Naive thymus-derived CD4-positive, alpha-beta T cell (primary cell): ENCODE measurements around the gene SYCN. TPM values are rescaled to one million over a fixed set of nuclear protein-coding genes. Genes with fewer than 3 reads are reported as not detected.
A peak's percentile ranks its signal among the peaks of the same experiment; 100 is the strongest.

Experiments
- ATAC-seq: fragments of 150-1000 bp; cut with Tn5 transposase; 2 replicates; pipeline ENCODE4 v1.10.0; 2021; ENCODE audit warnings: mild to moderate bottlenecking, moderate library complexity
- CTCF ChIA-PET: fragments of 350-600 bp; sonication (Branson Sonifier 250); formaldehyde crosslinking; loops from one replicate; lab custom pipeline; 2021; ENCODE audit warnings: antibody characterized with exemption; lab: Charles Lee
- POLR2A ChIA-PET: fragments of 350-600 bp; sonication (Branson Sonifier 250); formaldehyde crosslinking; loops from one replicate; lab custom pipeline; 2021; ENCODE audit warnings: antibody characterized with exemption, inconsistent platforms; lab: Charles Lee
- DNase-seq, 9 donors: peaks; one replicate each; pipeline versions ENCODE4 v3.0.0 to v3.0.0-alpha.2; 2020 to 2022; ENCODE audit warnings: mixed read lengths in 1 of 9
- H3K27ac ChIP-seq: one replicate; pipeline ENCODE4 v1.7.0; 2013; ENCODE audit warnings: mild to moderate bottlenecking, low read depth, low read length, moderate library complexity
- H3K27me3 ChIP-seq, 2 donors: one replicate each; pipeline ENCODE4 v1.7.0; 2013; ENCODE audit warnings: low read length in 2 of 2, mild to moderate bottlenecking in 2 of 2, moderate library complexity in 2 of 2; ENCODE audit not compliant: control insufficient read depth in 2 of 2, insufficient read depth in 2 of 2
- H3K36me3 ChIP-seq, 3 experiments: 1 replicate in 2 of 3; 2 replicates in 1 of 3; pipeline ENCODE4 v1.7.0; 2013; ENCODE audit warnings: low read length in 3 of 3, mild to moderate bottlenecking in 3 of 3, moderate library complexity in 1 of 3; ENCODE audit not compliant: insufficient read depth in 3 of 3, control insufficient read depth in 2 of 3
- H3K4me1 ChIP-seq, 2 donors: one replicate each; pipeline ENCODE4 v1.7.0; 2013; ENCODE audit warnings: low read length in 2 of 2, mild to moderate bottlenecking in 2 of 2, moderate library complexity in 1 of 2; ENCODE audit not compliant: control insufficient read depth in 2 of 2, insufficient read depth in 2 of 2
- H3K4me3 ChIP-seq: 2 replicates; pipeline ENCODE4 v1.7.0; 2013; ENCODE audit warnings: mild to moderate bottlenecking, low read length
- H3K9me3 ChIP-seq, 3 experiments: 1 replicate in 2 of 3; 2 replicates in 1 of 3; pipeline ENCODE4 v1.7.0; 2013; ENCODE audit warnings: low read length in 3 of 3; ENCODE audit not compliant: control insufficient read depth in 2 of 3
- H3K27ac Mint-ChIP-seq, 9 donors: one replicate each; pipeline ENCODE4 v1.8.0; 2020 to 2022; ENCODE audit warnings: mixed read lengths in 9 of 9, mild to moderate bottlenecking in 8 of 9, moderate library complexity in 5 of 9, inconsistent platforms in 2 of 9
- H3K27me3 Mint-ChIP-seq, 5 donors: one replicate each; pipeline ENCODE4 v1.8.0; 2021 to 2022; ENCODE audit warnings: mixed read lengths in 5 of 5, mild to moderate bottlenecking in 1 of 5
- H3K36me3 Mint-ChIP-seq, 5 donors: one replicate each; pipeline ENCODE4 v1.8.0; 2020 to 2022; ENCODE audit warnings: mixed read lengths in 5 of 5, mild to moderate bottlenecking in 3 of 5, inconsistent platforms in 1 of 5
- H3K4me1 Mint-ChIP-seq, 7 donors: one replicate each; pipeline ENCODE4 v1.8.0; 2020 to 2022; ENCODE audit warnings: mixed read lengths in 7 of 7, mild to moderate bottlenecking in 3 of 7, inconsistent platforms in 1 of 7
- H3K4me3 Mint-ChIP-seq, 10 donors: one replicate each; pipeline ENCODE4 v1.8.0; 2020 to 2022; ENCODE audit warnings: mild to moderate bottlenecking in 10 of 10, mixed read lengths in 10 of 10, moderate library complexity in 6 of 10, inconsistent platforms in 2 of 10
- H3K9me3 Mint-ChIP-seq, 11 donors: one replicate each; pipeline ENCODE4 v1.8.0; 2020 to 2022; ENCODE audit warnings: mixed read lengths in 11 of 11, mild to moderate bottlenecking in 4 of 11, inconsistent platforms in 1 of 11, moderate library complexity in 1 of 11
- intact Hi-C, 2 donors: fragments of 100-400 bp; cut with micrococcal nuclease; formaldehyde crosslinking; loops; one replicate each; pipeline ENCODE4 v1.15.1; 2023
- polyA plus RNA-seq, 2 donors: library from polyadenylated mRNA; unstranded; fragments of 300-500 nt; fragmentation: Illumina TruSeq; gene quantifications; one replicate each; pipeline ENCODE4 v1.2.3, GENCODE V29; 2021
- total RNA-seq, 6 experiments: library from RNA in 5 of 6; stranded (reverse) in 5 of 6; gene quantifications; 1 replicate in 5 of 6; 2 replicates in 1 of 6; pipeline ENCODE4 v1.2.3 and lab custom pipeline; 2021 to 2026

The SYCN gene
- total RNA-seq (not detected), polyA plus RNA-seq (not detected), total RNA-seq (lab: John Stamatoyannopoulos, UW) (not detected)

- CTCF ChIA-PET, result no interaction called here
- no peak within 1 kb of the TSS for H3K4me3 Mint-ChIP-seq
Measured at GRCh38 chr19:39203372-39204341, at the start of gene SYCN. Gene SYCN (minus strand): TSS chr19:39204263. CDS start chr19:39204254, 9 bp downstream.

GRCh38 chr19:39253374-39254149 is 49.5 kb upstream of the SYCN start:
- Mint-ChIP-seq H3K27ac (peak overlapping the region in 2 of 9 donors; percentile 15 to 62), H3K27me3 (peaks cover 4 to 28% (median 10%) of the 10 kb centered on the region in 5 donors), H3K36me3 (no peaks in the 10 kb centered on the region), H3K9me3 (peaks cover 0 to 2% (median 0%) of the 10 kb centered on the region in 11 donors), H3K4me3 (no peak overlapping the region), H3K4me1 (peaks cover 2 to 22% (median 9%) of the 10 kb centered on the region in 7 donors)
- Histone ChIP-seq H3K36me3 (no peaks in the 10 kb centered on the region), H3K9me3 (no peaks in the 10 kb centered on the region), H3K4me1 (no peaks in the 10 kb centered on the region), H3K27ac (no peak overlapping the region), H3K4me3 (no peak overlapping the region), H3K27me3 (no peaks in the 10 kb centered on the region)
- ChIA-PET POLR2A (no interaction called here), CTCF (no interaction called here)
- intact Hi-C loops, result no loop called here
- no peak for ATAC-seq
- no peak for DNase-seq

More at GRCh38 chr19:39203372-39204341, at the start of gene SYCN:
- no peak for ATAC-seq
- Mint-ChIP-seq H3K4me1 (peaks cover 0 to 5% (median 0%) of the 10 kb centered on the region in 7 donors), H3K27me3 (peaks cover 33 to 62% (median 51%) of the 10 kb centered on the region in 5 donors), H3K27ac (no peak within 1 kb of the TSS), H3K9me3 (no peaks in the 10 kb centered on the region), H3K36me3 (no peaks in the 10 kb centered on the region)
- Histone ChIP-seq H3K36me3 (no peaks in the 10 kb centered on the region), H3K4me1 (no peaks in the 10 kb centered on the region), H3K27ac (no peak within 1 kb of the TSS), H3K4me3 (no peak within 1 kb of the TSS), H3K27me3 (peaks cover 0 to 18% of the 10 kb centered on the region in 2 donors), H3K9me3 (no peaks in the 10 kb centered on the region)
- no peak for DNase-seq
- intact Hi-C loops, result no loop called here
- POLR2A ChIA-PET, result no interaction called here

- H3K9me3 ChIP-seq, result no peaks in the 10 kb centered on the region
Measured at GRCh38 chr19:39252458-39252857, 48.4 kb upstream of the SYCN start.

GRCh38 chr19:39251846-39252245 is 47.8 kb upstream of the SYCN start:
- Mint-ChIP-seq H3K27me3 (peaks cover 4 to 35% (median 8%) of the 10 kb centered on the region in 5 donors), H3K9me3 (peaks cover 0 to 2% (median 0%) of the 10 kb centered on the region in 11 donors), H3K4me1 (peaks cover 2 to 22% (median 11%) of the 10 kb centered on the region in 7 donors), H3K27ac (peak overlapping the region in 2 of 9 donors; percentile 2 to 47), H3K4me3 (peak overlapping the region in 1 of 10 donors; percentile 15), H3K36me3 (no peaks in the 10 kb centered on the region)
- ChIA-PET CTCF (no interaction called here), POLR2A (no interaction called here)
- Histone ChIP-seq H3K27ac (no peak overlapping the region), H3K27me3 (no peaks in the 10 kb centered on the region), H3K4me3 (no peak overlapping the region), H3K4me1 (no peaks in the 10 kb centered on the region), H3K9me3 (no peaks in the 10 kb centered on the region), H3K36me3 (no peaks in the 10 kb centered on the region)
- ATAC-seq (no peak), DNase-seq (no peak)
- intact Hi-C loops, result no loop called here

More at GRCh38 chr19:39252458-39252857, 48.4 kb upstream of the SYCN start:
- no peaks in the 10 kb centered on the region for H3K4me1 ChIP-seq
- intact Hi-C loops, result no loop called here
- ChIA-PET POLR2A (no interaction called here), CTCF (no interaction called here)
- Mint-ChIP-seq H3K27ac (peak overlapping the region in 3 of 9 donors; percentile 2 to 79 (median 47)), H3K4me3 (no peak overlapping the region), H3K9me3 (peaks cover 0 to 2% (median 0%) of the 10 kb centered on the region in 11 donors), H3K4me1 (peaks cover 2 to 22% (median 9%) of the 10 kb centered on the region in 7 donors), H3K36me3 (no peaks in the 10 kb centered on the region), H3K27me3 (peaks cover 4 to 31% (median 10%) of the 10 kb centered on the region in 5 donors)
- no peak overlapping the region for H3K4me3 ChIP-seq
- H3K36me3 ChIP-seq, result no peaks in the 10 kb centered on the region
- no peak for ATAC-seq
- DNase-seq, result no peak
- no peak overlapping the region for H3K27ac ChIP-seq
- H3K27me3 ChIP-seq, result no peaks in the 10 kb centered on the region

GRCh38 chr19:39251081-39251480 is 47.0 kb upstream of the SYCN start:
- no peaks in the 10 kb centered on the region for H3K4me1 ChIP-seq
- H3K27ac ChIP-seq, result no peak overlapping the region
- H3K9me3 ChIP-seq, result no peaks in the 10 kb centered on the region
- no peak overlapping the region for H3K4me3 Mint-ChIP-seq
- no peak overlapping the region for H3K27ac Mint-ChIP-seq
- CTCF ChIA-PET, result no interaction called here
- H3K36me3 Mint-ChIP-seq, result no peaks in the 10 kb centered on the region
- H3K9me3 Mint-ChIP-seq, result peaks cover 0 to 2% (median 0%) of the 10 kb centered on the region in 11 donors
- H3K4me1 Mint-ChIP-seq, result peaks cover 2 to 22% (median 11%) of the 10 kb centered on the region in 7 donors
- ATAC-seq (no peak), DNase-seq (no peak)
- POLR2A ChIA-PET, result no interaction called here
- no peaks in the 10 kb centered on the region for H3K27me3 ChIP-seq
- H3K27me3 Mint-ChIP-seq, result peaks cover 4 to 32% (median 6%) of the 10 kb centered on the region in 5 donors
- H3K36me3 ChIP-seq, result no peaks in the 10 kb centered on the region
- intact Hi-C loops, result no loop called here
- no peak overlapping the region for H3K4me3 ChIP-seq

- CTCF ChIA-PET, result no interaction called here
- Mint-ChIP-seq H3K4me1 (peaks cover 2 to 22% (median 11%) of the 10 kb centered on the region in 7 donors), H3K27ac (no peak within 1 kb of the TSS), H3K9me3 (no peaks in the 10 kb centered on the region), H3K27me3 (peaks cover 4 to 30% (median 6%) of the 10 kb centered on the region in 5 donors), H3K4me3 (peak within 1 kb of the TSS in 4 of 10 donors; percentile 14 to 25 (median 22)), H3K36me3 (no peaks in the 10 kb centered on the region)
- Histone ChIP-seq H3K27me3 (no peaks in the 10 kb centered on the region), H3K36me3 (no peaks in the 10 kb centered on the region), H3K4me3 (no peak within 1 kb of the TSS), H3K27ac (no peak within 1 kb of the TSS), H3K4me1 (no peaks in the 10 kb centered on the region), H3K9me3 (no peaks in the 10 kb centered on the region)
- intact Hi-C loops, result no loop called here
- POLR2A ChIA-PET, result interaction anchor here (0.7 kb wide), 1 partner anchor 130 kb away, joined by 3 read pairs; no protein-coding TSS in a partner anchor
- DNase-seq (no peak), ATAC-seq (no peak)
Measured at GRCh38 chr19:39248806-39249205, 44.7 kb upstream of the SYCN start, which contains the start of gene IFNL4. Gene IFNL4 (minus strand): TSS chr19:39248856.
